ENCODE measurements around the gene OR2F1. TPM values are rescaled to one million over a fixed set of nuclear protein-coding genes. Genes with fewer than 3 reads are reported as not detected.

OR2F1 gene
- total RNA-seq, 1 donor from 2014 or later = 0.13 TPM

- no peaks in the 10 kb centered on the region for H3K27me3 ChIP-seq (ENCODE audit: control insufficient read depth, insufficient read depth, low read length)
- peak; percentile 9 for DNase-seq (ENCODE audit: low read depth)
- no peak for TF ChIP-seq CTCF (IDR thresholded peaks at IDR 0.05; ENCODE audit: insufficient read depth, low read length, poor library complexity, severe bottlenecking)
- no peak overlapping the region for H3K4me3 ChIP-seq (ENCODE audit: low read depth, low read length)
- no peaks in the 10 kb centered on the region for H3K36me3 ChIP-seq (ENCODE audit: control insufficient read depth, insufficient read depth, low read length)
These were observed 24.7 kb downstream of the OR2F1 start for GRCh38 chr7:143979359-143979758.

GRCh38 chr7:143979998-143980397, 25.4 kb downstream of the OR2F1 start:
- DNase-seq (ENCODE audit: low read depth) = no peak
- Histone ChIP-seq H3K4me3 (ENCODE audit: low read depth, low read length) (no peak overlapping the region), H3K36me3 (ENCODE audit: control insufficient read depth, insufficient read depth, low read length) (no peaks in the 10 kb centered on the region), H3K27me3 (ENCODE audit: control insufficient read depth, insufficient read depth, low read length) (no peaks in the 10 kb centered on the region)
- TF ChIP-seq CTCF (IDR thresholded peaks at IDR 0.05; ENCODE audit: insufficient read depth, low read length, poor library complexity, severe bottlenecking) = no peak

GRCh38 chr7:143980746-143981510, 26.3 kb downstream of the OR2F1 start:
- H3K27me3 ChIP-seq (ENCODE audit: control insufficient read depth, insufficient read depth, low read length) = no peaks in the 10 kb centered on the region
- no peak for TF ChIP-seq CTCF (IDR thresholded peaks at IDR 0.05; ENCODE audit: insufficient read depth, low read length, poor library complexity, severe bottlenecking)
- no peak overlapping the region for H3K4me3 ChIP-seq (ENCODE audit: low read depth, low read length)
- H3K36me3 ChIP-seq (ENCODE audit: control insufficient read depth, insufficient read depth, low read length) = no peaks in the 10 kb centered on the region
- DNase-seq (ENCODE audit: low read depth) = no peak

GRCh38 chr7:143983960-143984359, 29.3 kb downstream of the OR2F1 start:
- H3K4me3 ChIP-seq (ENCODE audit: low read depth, low read length) = no peak overlapping the region
- no peak for TF ChIP-seq CTCF (IDR thresholded peaks at IDR 0.05; ENCODE audit: insufficient read depth, low read length, poor library complexity, severe bottlenecking)
- no peak for DNase-seq (ENCODE audit: low read depth)
- H3K36me3 ChIP-seq (ENCODE audit: control insufficient read depth, insufficient read depth, low read length) = no peaks in the 10 kb centered on the region
- H3K27me3 ChIP-seq (ENCODE audit: control insufficient read depth, insufficient read depth, low read length) = no peaks in the 10 kb centered on the region

GRCh38 chr7:143987513-143987912, 32.9 kb downstream of the OR2F1 start:
- DNase-seq (ENCODE audit: low read depth) = no peak
- H3K27me3 ChIP-seq (ENCODE audit: control insufficient read depth, insufficient read depth, low read length) = no peaks in the 10 kb centered on the region
- H3K36me3 ChIP-seq (ENCODE audit: control insufficient read depth, insufficient read depth, low read length) = no peaks in the 10 kb centered on the region
- no peak overlapping the region for H3K4me3 ChIP-seq (ENCODE audit: low read depth, low read length)
- no peak for TF ChIP-seq CTCF (IDR thresholded peaks at IDR 0.05; ENCODE audit: insufficient read depth, low read length, poor library complexity, severe bottlenecking)

Measured in kidney epithelial cell (primary cell).